D721Med (cell line): ENCODE measurements around the gene DSCAM.

Experiments used
- DNase-seq: peaks from one replicate; pipeline ENCODE4 v3.0.0; 2011; ENCODE audit warnings: low spot score; ENCODE audit not compliant: insufficient read length
- FAIRE-seq: peaks from 2 replicates; lab custom pipeline; 2011; peaks lifted over from hg19 to GRCh38; lab: Jason Lieb, UNC
- TF ChIP-seq, protein P1 (sequence below): IDR thresholded peaks from 2 replicates; pipeline ENCODE4 v1.5.1; 2012; ENCODE audit warnings: mild to moderate bottlenecking, control low read depth; ENCODE audit not compliant: insufficient read depth; ENCODE audit errors: missing control alignments

DSCAM gene

DNA sequence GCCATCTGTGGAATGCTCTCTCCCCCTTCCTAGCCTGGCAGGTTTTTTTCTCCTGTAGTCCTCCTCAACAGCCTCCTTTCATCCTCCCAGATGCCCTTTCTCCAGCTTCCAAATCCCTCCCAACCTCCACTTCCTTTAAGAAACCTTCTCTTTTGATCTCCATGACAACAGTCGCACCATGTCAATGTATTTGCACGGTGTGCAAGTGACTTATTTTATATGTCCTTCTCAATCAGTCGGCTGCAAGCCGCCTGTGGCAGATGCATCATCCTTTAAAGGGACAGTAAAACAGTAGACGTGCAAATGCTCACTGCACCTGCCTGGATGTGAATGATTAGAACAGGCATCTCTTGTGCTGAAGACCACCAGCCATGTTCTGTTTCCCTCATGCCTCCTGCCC lies 694.5 kb downstream of the DSCAM start:
- no peak for FAIRE-seq
- TF ChIP-seq, protein P1, sequence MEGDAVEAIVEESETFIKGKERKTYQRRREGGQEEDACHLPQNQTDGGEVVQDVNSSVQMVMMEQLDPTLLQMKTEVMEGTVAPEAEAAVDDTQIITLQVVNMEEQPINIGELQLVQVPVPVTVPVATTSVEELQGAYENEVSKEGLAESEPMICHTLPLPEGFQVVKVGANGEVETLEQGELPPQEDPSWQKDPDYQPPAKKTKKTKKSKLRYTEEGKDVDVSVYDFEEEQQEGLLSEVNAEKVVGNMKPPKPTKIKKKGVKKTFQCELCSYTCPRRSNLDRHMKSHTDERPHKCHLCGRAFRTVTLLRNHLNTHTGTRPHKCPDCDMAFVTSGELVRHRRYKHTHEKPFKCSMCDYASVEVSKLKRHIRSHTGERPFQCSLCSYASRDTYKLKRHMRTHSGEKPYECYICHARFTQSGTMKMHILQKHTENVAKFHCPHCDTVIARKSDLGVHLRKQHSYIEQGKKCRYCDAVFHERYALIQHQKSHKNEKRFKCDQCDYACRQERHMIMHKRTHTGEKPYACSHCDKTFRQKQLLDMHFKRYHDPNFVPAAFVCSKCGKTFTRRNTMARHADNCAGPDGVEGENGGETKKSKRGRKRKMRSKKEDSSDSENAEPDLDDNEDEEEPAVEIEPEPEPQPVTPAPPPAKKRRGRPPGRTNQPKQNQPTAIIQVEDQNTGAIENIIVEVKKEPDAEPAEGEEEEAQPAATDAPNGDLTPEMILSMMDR: no peak
- no peak for DNase-seq

DNA sequence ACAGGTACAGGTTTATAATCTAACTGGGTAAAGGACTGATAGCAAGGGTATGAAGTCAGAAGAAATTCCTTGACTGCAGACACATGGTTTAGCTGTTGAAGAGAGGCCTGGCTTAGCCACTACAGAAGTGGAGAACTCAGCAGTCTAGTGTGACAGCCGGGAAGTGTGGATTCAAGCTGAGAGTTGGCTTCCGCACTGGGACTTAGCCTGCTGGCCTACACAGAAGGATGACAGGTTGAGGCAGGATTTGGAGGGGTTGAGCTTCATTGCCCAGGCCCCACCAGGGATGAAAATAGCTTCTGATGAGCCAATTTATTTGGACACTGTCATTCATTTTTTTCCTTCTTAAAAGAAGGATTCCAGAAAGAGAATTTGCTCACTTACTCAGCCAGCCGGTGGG lies 695.3 kb downstream of the DSCAM start:
- DNase-seq (no peak), FAIRE-seq (no peak)
- TF ChIP-seq, protein P1: no peak

DNA sequence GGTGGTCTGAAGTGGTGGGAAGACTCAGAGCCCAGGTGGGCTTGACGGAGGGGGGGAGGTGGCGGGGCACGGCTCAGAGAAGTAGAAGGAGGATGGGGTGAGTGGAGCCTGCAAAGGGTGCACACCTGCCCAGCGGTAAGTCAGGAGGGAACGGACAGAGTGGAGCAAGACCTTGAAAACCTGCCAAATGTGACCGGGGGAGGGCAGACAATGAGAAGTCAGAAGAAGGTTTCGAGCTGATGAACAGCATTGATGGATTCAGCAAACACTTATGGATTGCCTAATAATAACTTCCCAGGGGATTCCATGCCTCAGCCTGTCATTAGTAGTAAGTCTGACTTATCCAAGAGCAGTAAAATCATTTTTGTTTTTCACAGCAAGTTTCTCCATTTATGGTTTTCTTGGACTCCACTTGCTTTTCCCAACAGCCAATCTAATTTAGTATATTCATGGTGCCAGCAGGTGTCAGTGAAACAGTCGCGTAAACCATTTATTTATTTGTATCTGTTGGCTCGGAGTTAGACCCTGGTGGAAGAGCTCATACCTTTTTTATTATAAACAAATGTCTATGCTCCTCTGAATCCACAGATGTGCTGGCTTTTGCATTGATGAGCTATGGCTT lies 700.6 kb downstream of the DSCAM start:
- FAIRE-seq: no peak
- DNase-seq: no peak
- TF ChIP-seq, protein P1: no peak

DNA sequence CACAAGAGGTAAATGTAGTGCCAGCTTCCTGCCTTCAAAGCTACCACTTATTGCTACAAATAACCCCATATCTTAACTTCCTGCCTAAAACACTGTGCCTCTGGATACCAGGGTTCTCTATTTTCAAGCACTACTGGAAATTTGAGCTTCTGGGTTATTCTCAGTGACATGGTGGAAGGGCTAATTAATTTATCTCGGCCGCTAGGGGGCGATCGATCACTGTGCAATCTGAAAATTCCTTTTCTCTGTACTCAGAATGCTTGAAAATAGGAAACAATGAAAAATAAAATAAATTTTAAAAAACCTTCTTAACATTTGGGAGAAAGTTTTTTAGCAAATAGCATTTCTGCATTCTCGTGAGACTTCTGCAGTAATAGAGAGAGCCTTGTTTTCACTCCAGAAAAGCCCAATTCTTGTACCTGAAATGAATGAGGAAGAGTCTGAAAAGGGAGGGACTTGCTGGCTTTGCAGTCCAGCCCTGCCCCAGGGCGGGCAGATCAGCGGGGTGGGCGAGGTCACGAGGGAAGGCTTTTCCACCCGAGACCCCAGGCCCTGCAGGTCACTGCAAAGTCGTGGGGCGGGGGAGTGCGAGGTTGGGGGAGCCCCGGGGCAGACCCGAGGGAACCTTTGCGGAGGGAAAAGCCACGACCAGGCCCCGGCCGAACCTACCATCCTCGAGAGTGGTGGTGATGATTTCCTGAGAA lies 703.0 kb downstream of the DSCAM start:
- TF ChIP-seq, protein P1: peak; percentile 47
- FAIRE-seq (no peak), DNase-seq (no peak)

DNA sequence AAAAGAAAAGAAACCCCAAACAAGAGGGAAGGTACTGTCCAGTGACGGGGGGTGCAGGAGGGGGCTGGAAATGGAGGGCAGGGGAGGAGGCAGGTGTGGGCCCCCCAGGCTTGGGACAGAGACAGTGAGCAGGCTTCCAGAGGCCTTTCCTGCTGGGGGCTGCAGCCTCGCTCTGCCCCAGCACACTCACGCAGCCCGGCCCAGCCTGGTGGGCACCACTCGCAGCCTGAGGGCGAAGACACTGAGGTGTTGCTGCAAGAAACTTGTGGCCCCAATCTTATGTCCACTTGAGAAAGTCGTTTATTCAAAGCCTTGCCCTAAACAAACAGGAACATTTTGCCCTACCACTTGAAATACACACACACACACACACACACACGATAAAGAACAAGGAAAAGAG lies 705.3 kb downstream of the DSCAM start:
- no peak for FAIRE-seq
- DNase-seq: no peak

DNA sequence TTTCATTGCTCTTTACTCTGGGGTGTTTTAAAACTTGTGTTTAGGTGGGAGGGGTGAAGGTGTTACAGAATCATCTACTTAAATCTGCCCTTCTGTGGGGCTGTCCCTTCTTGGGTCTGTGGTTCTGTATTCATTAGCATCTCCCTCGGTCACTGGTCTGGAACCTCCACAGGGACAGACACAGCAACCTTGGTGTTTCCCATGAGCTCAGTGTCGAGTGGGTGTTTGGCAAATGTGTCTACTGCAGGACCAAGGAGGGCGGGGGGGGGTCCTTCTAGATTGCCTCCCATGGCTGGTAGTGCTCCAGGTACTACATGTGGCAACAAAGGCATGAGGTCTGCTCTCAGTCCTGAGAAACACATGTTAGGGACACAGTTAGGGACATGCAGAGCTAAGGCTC lies 706.3 kb downstream of the DSCAM start:
- TF ChIP-seq, protein P1: no peak
- DNase-seq: no peak
- no peak for FAIRE-seq

More for the DNA sequence above, 705.3 kb downstream of the DSCAM start:
- TF ChIP-seq, protein P1: no peak

DNA sequence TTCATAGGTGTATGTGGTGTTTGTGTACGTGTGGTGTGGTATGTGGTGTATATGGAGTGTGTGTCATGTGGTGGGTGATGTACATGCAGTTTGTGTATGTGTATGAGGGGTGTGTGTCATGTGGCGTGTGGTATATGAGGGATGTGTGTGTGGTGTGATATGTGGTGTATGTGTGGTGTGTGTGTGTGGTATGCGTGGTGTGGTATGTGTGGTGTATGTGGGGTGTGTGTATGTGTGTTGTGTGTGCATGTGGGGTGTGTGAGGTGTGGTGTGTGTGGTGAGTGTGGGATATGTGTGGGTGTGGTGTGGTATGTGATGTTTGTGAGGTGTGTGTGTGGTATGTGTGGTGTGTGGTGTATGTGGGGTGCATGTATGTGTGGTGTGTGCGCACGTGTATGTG lies 707.3 kb downstream of the DSCAM start:
- no peak for FAIRE-seq
- DNase-seq: no peak
- TF ChIP-seq, protein P1: no peak
